Measurements from ENCODE around the gene TMED9. TPM values are rescaled to one million over a fixed set of nuclear protein-coding genes. Genes with fewer than 3 reads are reported as not detected.

TMED9 gene
- total RNA-seq, 4 donors from 2014 or later, result 81.0 to 129 (median 105) TPM

- DNase-seq (ENCODE audit: low spot score) (no peak), ATAC-seq (ENCODE audit: low FRiP score) (no peak)
- TF ChIP-seq, protein P1, sequence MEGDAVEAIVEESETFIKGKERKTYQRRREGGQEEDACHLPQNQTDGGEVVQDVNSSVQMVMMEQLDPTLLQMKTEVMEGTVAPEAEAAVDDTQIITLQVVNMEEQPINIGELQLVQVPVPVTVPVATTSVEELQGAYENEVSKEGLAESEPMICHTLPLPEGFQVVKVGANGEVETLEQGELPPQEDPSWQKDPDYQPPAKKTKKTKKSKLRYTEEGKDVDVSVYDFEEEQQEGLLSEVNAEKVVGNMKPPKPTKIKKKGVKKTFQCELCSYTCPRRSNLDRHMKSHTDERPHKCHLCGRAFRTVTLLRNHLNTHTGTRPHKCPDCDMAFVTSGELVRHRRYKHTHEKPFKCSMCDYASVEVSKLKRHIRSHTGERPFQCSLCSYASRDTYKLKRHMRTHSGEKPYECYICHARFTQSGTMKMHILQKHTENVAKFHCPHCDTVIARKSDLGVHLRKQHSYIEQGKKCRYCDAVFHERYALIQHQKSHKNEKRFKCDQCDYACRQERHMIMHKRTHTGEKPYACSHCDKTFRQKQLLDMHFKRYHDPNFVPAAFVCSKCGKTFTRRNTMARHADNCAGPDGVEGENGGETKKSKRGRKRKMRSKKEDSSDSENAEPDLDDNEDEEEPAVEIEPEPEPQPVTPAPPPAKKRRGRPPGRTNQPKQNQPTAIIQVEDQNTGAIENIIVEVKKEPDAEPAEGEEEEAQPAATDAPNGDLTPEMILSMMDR (IDR thresholded peaks at IDR 0.05), result no peak
Observed at GRCh38 chr5:177550122-177550521, 41.9 kb upstream of the TMED9 start.

- ATAC-seq (ENCODE audit: low FRiP score) (no peak), DNase-seq (ENCODE audit: low spot score) (no peak)
- TF ChIP-seq, protein P1 (IDR thresholded peaks at IDR 0.05), result no peak
Observed at GRCh38 chr5:177552839-177553455, 39.1 kb upstream of the TMED9 start.

GRCh38 chr5:177553671-177554429, 38.2 kb upstream of the TMED9 start:
- TF ChIP-seq, protein P1 (IDR thresholded peaks at IDR 0.05), result no peak
- ATAC-seq (ENCODE audit: low FRiP score), result peak; percentile 42
- DNase-seq (ENCODE audit: low spot score), result no peak

DNA sequence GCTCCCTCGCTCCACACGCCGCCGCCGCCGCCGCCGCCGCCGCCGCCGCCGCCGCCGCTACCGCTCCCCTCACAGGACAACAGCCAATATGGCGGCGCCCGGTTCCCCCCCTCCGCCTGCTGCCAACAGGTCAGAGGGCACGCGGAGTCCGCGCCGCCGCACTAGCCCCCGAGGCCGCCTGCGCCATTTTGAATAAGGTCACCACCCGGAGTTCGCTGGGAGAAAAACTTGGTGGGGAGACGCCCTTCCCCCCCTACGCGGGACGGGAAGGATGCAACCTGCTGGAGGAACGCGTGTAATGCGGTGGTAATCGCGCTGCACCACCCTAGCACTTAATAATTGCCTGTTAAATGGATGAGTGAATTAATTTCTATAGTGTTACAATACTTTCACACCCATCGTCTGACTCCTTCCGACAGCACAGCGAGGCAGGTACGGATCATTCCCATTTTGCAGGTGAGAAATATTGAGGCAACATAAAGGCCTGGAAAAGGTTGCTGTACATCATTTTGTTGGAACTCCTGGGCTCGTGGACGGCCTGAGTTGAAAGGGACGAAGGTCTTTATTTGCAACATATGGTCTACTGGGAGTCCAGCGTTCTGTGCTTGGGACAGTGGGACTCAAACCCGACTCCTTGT, 37.4 kb upstream of the TMED9 start, which contains the start of gene FAM193B:
Gene FAM193B (minus strand): TSS at position 90 of the 638 bp plus-strand sequence. CDS start 105 bp downstream, outside the sequence.
- DNase-seq (ENCODE audit: low spot score), result peak; percentile 80
- TF ChIP-seq, protein P1 (IDR thresholded peaks at IDR 0.05), result no peak
- peak; percentile 92 for ATAC-seq (ENCODE audit: low FRiP score)

GRCh38 chr5:177555228-177555627, 36.8 kb upstream of the TMED9 start:
- ATAC-seq (ENCODE audit: low FRiP score) (no peak), DNase-seq (ENCODE audit: low spot score) (no peak)
- TF ChIP-seq, protein P1 (IDR thresholded peaks at IDR 0.05), result no peak

- TF ChIP-seq, protein P1 (IDR thresholded peaks at IDR 0.05), result no peak
- DNase-seq (ENCODE audit: low spot score) (no peak), ATAC-seq (ENCODE audit: low FRiP score) (no peak)
Observed at GRCh38 chr5:177555665-177556064, 36.3 kb upstream of the TMED9 start.

All from omental fat pad (tissue), 4 donors.